Measurements from ENCODE around the gene MED28.

DNA sequence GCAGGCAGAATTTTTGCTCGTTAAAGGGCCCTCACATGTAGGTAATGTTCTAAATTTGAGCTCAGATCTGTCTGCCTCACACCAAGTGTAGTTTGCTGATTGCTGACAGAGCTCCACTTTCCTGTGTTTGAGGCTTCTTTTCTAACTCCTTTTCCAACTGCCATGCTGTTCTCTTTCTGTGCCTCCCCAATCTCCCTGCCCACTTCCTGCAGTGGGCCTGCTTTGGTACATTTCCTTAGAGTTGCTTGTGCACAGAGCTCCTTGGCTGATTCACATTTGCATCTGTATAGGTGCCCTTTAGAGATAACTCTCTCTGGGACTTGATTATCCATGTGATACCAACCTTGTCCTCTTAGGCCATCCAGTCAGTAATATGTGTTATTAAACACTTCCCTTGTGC is 4.5 kb downstream of the MED28 start:
- no peak for TF ChIP-seq EZH2 (IDR thresholded peaks at IDR 0.05; ENCODE audit: borderline replicate concordance, insufficient read depth, low read depth, low read length, poor library complexity, severe bottlenecking)
- no peak for TF ChIP-seq CTCF (IDR thresholded peaks at IDR 0.05)

Measured in B cell (primary cell).